ENCODE data around the gene PLIN1. TPM values are rescaled to one million over a fixed set of nuclear protein-coding genes. Genes with fewer than 3 reads are reported as not detected.

Gene PLIN1
- total RNA-seq, 1 experiment from 2014 or later = 0.30 TPM

DNA sequence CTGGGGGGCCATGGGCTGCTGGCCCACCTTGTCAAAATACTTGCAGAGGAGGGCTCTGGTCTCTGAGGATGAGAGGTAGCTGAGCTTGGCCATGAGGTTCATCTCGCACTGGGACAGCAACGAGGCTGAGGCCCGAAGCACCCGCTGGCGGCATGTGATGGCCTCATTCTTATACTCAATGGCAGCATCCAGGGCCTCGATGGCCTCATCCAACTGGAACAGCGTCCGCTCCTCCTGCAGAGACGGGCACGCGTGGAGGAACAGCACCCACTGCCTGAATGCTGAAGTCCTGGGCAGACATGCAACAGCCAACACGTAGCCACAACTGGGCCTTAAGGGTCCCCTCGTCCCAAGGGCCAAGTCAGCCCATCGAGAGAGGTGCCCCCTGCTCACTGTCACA lies 48.9 kb downstream of the PLIN1 start:
- no TSS peak for BruUV-seq (replicated peaks)
- H3K36me3 ChIP-seq (ENCODE audit: insufficient read depth, low read length, poor library complexity, severe bottlenecking) = peaks cover 85% of the 10 kb centered on the region
- TF ChIP-seq EZH2 (IDR thresholded peaks at IDR 0.05; ENCODE audit: borderline replicate concordance, low read depth, low read length, poor library complexity, severe bottlenecking) = no peak
- TF ChIP-seq, protein P1, sequence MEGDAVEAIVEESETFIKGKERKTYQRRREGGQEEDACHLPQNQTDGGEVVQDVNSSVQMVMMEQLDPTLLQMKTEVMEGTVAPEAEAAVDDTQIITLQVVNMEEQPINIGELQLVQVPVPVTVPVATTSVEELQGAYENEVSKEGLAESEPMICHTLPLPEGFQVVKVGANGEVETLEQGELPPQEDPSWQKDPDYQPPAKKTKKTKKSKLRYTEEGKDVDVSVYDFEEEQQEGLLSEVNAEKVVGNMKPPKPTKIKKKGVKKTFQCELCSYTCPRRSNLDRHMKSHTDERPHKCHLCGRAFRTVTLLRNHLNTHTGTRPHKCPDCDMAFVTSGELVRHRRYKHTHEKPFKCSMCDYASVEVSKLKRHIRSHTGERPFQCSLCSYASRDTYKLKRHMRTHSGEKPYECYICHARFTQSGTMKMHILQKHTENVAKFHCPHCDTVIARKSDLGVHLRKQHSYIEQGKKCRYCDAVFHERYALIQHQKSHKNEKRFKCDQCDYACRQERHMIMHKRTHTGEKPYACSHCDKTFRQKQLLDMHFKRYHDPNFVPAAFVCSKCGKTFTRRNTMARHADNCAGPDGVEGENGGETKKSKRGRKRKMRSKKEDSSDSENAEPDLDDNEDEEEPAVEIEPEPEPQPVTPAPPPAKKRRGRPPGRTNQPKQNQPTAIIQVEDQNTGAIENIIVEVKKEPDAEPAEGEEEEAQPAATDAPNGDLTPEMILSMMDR (conservative IDR thresholded peaks at IDR 0.05; ENCODE audit: low read depth, low read length) = no peak
- DNase-seq (ENCODE audit: low spot score) = no peak
- no peak overlapping the region for H3K27ac ChIP-seq (ENCODE audit: low read depth, low read length, poor library complexity, severe bottlenecking)
- intact Hi-C loops (cut with micrococcal nuclease; ENCODE audit: unreplicated experiment) = no loop called here
- H3K4me1 ChIP-seq (ENCODE audit: insufficient read depth, low read length, poor library complexity, severe bottlenecking) = no peaks in the 10 kb centered on the region
- POLR2A ChIA-PET (ENCODE audit: low non-redundant PET) = no interaction called here
- no peak overlapping the region for H3K4me3 ChIP-seq (ENCODE audit: low read depth, low read length, poor library complexity, severe bottlenecking)
- H3K9me3 ChIP-seq (ENCODE audit: low read depth, low read length, poor library complexity, severe bottlenecking) = peaks cover 9% of the 10 kb centered on the region
- H3K27me3 ChIP-seq (replicated peaks; ENCODE audit: insufficient read depth, low read depth, low read length, poor library complexity) = no peaks in the 10 kb centered on the region
- CTCF ChIA-PET = no interaction called here

DNA sequence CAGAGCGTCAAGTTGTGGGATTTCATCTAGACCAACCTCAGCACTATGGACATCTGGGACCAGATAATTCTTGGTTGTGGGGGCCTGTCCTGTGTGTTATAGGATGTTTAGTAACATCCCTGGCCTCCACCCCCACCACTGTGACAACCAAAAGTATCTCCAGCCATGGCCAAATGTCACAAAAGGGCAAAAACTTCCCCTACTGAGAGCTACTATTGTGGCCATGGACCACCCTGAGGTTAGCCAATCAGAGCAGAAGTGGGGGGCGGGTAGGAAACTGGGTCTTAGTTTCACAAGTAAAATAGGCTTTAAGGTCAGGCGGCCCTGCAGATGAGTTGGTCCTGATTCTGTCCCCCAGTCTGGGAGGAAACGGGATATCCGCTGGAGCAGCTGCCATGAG lies 49.3 kb downstream of the PLIN1 start:
- ChIA-PET CTCF (no interaction called here), POLR2A (ENCODE audit: low non-redundant PET) (no interaction called here)
- TF ChIP-seq EZH2 (IDR thresholded peaks at IDR 0.05; ENCODE audit: borderline replicate concordance, low read depth, low read length, poor library complexity, severe bottlenecking) = no peak
- TF ChIP-seq, protein P1 (conservative IDR thresholded peaks at IDR 0.05; ENCODE audit: low read depth, low read length) = no peak
- intact Hi-C loops (cut with micrococcal nuclease; ENCODE audit: unreplicated experiment) = no loop called here
- Histone ChIP-seq H3K4me1 (ENCODE audit: insufficient read depth, low read length, poor library complexity, severe bottlenecking) (no peaks in the 10 kb centered on the region), H3K27me3 (replicated peaks; ENCODE audit: insufficient read depth, low read depth, low read length, poor library complexity) (no peaks in the 10 kb centered on the region), H3K9me3 (ENCODE audit: low read depth, low read length, poor library complexity, severe bottlenecking) (peaks cover 9% of the 10 kb centered on the region), H3K4me3 (ENCODE audit: low read depth, low read length, poor library complexity, severe bottlenecking) (no peak overlapping the region), H3K36me3 (ENCODE audit: insufficient read depth, low read length, poor library complexity, severe bottlenecking) (peaks cover 89% of the 10 kb centered on the region), H3K27ac (ENCODE audit: low read depth, low read length, poor library complexity, severe bottlenecking) (no peak overlapping the region)
- DNase-seq (ENCODE audit: low spot score) = no peak
- no TSS peak for BruUV-seq (replicated peaks)

DNA sequence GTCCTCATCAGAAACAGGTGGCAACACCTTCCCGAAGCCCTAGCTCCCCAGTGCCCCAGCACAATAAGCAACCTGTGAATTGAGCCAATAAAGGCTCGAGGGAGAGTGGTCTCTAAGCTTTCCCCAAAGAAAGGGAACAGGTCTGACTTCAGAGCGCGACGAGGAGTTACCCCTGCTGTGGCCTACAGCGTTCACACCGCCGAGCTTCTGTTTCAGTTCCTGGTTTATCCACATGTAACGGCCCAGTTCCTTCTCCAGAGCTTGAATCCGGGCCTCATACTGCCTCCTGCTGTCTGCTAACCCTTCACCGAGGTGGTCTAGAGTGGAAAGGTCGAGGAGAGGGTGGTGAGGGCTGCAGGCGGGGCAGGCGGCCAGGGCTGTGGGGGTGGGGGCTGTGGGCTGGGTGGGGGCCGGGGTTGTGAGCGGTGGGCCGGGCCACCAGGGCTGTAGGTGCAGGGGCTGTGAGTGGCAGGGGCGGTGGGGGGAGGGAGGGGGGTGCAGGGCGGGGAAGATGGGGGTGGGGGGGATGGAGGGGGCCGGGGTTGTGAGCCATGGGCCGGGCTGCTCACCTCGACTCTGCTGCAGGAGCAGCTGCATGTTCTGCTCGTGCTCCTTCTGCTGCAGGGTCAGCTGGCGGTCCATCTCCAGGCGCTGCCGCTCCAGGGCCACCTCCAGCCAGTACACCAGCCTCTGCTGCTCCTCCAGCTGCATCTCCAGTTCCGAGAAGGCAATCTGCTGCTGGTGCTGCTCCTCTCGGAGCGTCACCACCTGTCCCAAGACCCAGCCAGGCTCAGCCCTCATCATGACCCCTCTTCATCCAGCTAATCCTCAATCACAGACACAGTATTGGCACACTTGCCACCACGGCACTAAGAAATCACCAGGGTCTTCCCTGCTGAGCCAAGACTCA lies 50.1 kb downstream of the PLIN1 start:
- peaks cover 97% of the 10 kb centered on the region for H3K36me3 ChIP-seq (ENCODE audit: insufficient read depth, low read length, poor library complexity, severe bottlenecking)
- POLR2A ChIA-PET (ENCODE audit: low non-redundant PET) = no interaction called here

More for the DNA sequence above, 50.1 kb downstream of the PLIN1 start:
- Histone ChIP-seq H3K27ac (ENCODE audit: low read depth, low read length, poor library complexity, severe bottlenecking) (no peak overlapping the region), H3K4me1 (ENCODE audit: insufficient read depth, low read length, poor library complexity, severe bottlenecking) (no peaks in the 10 kb centered on the region), H3K4me3 (ENCODE audit: low read depth, low read length, poor library complexity, severe bottlenecking) (no peak overlapping the region), H3K9me3 (ENCODE audit: low read depth, low read length, poor library complexity, severe bottlenecking) (peaks cover 9% of the 10 kb centered on the region), H3K27me3 (replicated peaks; ENCODE audit: insufficient read depth, low read depth, low read length, poor library complexity) (no peaks in the 10 kb centered on the region)
- DNase-seq (ENCODE audit: low spot score) = no peak
- intact Hi-C loops (cut with micrococcal nuclease; ENCODE audit: unreplicated experiment) = no loop called here
- CTCF ChIA-PET = no interaction called here
- no peak for TF ChIP-seq EZH2 (IDR thresholded peaks at IDR 0.05; ENCODE audit: borderline replicate concordance, low read depth, low read length, poor library complexity, severe bottlenecking)
- TF ChIP-seq, protein P1 (conservative IDR thresholded peaks at IDR 0.05; ENCODE audit: low read depth, low read length) = no peak
- no TSS peak for BruUV-seq (replicated peaks)
